Osteocyte (in vitro differentiated cells): ENCODE data around the gene CYTH1. TPM values are rescaled to one million over a fixed set of nuclear protein-coding genes. Genes with fewer than 3 reads are reported as not detected.

Source experiments
- DNase-seq: peaks from one replicate; pipeline ENCODE4 v3.0.0; 2021; ENCODE audit warnings: mixed read lengths; ENCODE audit not compliant: unreplicated experiment; ENCODE audit errors: extremely low spot score
- H3K27ac Mint-ChIP-seq: one replicate; pipeline ENCODE4 v1.8.0; 2021; ENCODE audit warnings: mild to moderate bottlenecking, mixed read lengths; ENCODE audit not compliant: unreplicated experiment
- H3K27me3 Mint-ChIP-seq: one replicate; pipeline ENCODE4 v1.8.0; 2021; ENCODE audit warnings: mixed read lengths; ENCODE audit not compliant: unreplicated experiment
- H3K36me3 Mint-ChIP-seq: one replicate; pipeline ENCODE4 v1.8.0; 2021; ENCODE audit warnings: mixed read lengths; ENCODE audit not compliant: unreplicated experiment
- H3K4me1 Mint-ChIP-seq: one replicate; pipeline ENCODE4 v1.8.0; 2021; ENCODE audit warnings: mixed read lengths; ENCODE audit not compliant: unreplicated experiment
- H3K4me3 Mint-ChIP-seq: one replicate; pipeline ENCODE4 v1.8.0; 2021; ENCODE audit warnings: mild to moderate bottlenecking, moderate library complexity, mixed read lengths; ENCODE audit not compliant: unreplicated experiment
- H3K9me3 Mint-ChIP-seq: one replicate; pipeline ENCODE4 v1.8.0; 2021; ENCODE audit warnings: mixed read lengths; ENCODE audit not compliant: unreplicated experiment
- CTCF ChIP-seq: fragments of 200-600 bp; sonication (generic); IDR thresholded peaks from 2 replicates; pipeline ENCODE4 v1.5.0; 2021; ENCODE audit warnings: antibody characterized with exemption, mild to moderate bottlenecking, moderate library complexity
- total RNA-seq: library from RNA; stranded (reverse); gene quantifications from 2 replicates; pipeline ENCODE4 v1.2.1, GENCODE V29; 2021

Gene CYTH1
- total RNA-seq, 1 donor from 2014 or later, result 113 TPM

- Mint-ChIP-seq H3K9me3 (no peaks in the 10 kb centered on the region), H3K27ac (no peak overlapping the region), H3K4me3 (no peak overlapping the region), H3K36me3 (no peaks in the 10 kb centered on the region), H3K27me3 (no peaks in the 10 kb centered on the region), H3K4me1 (peaks cover 17% of the 10 kb centered on the region)
- DNase-seq, result no peak
- no peak for TF ChIP-seq CTCF
Measured at GRCh38 chr17:78729641-78730040, 52.4 kb downstream of the CYTH1 start.

GRCh38 chr17:78728495-78728894 lies 53.6 kb downstream of the CYTH1 start:
- H3K9me3 Mint-ChIP-seq, result no peaks in the 10 kb centered on the region
- DNase-seq, result no peak
- peaks cover 26% of the 10 kb centered on the region for H3K4me1 Mint-ChIP-seq
- TF ChIP-seq CTCF, result no peak
- H3K36me3 Mint-ChIP-seq, result no peaks in the 10 kb centered on the region
- no peaks in the 10 kb centered on the region for H3K27me3 Mint-ChIP-seq
- no peak overlapping the region for H3K4me3 Mint-ChIP-seq
- no peak overlapping the region for H3K27ac Mint-ChIP-seq

- Mint-ChIP-seq H3K27me3 (no peaks in the 10 kb centered on the region), H3K27ac (no peak overlapping the region), H3K36me3 (no peaks in the 10 kb centered on the region), H3K9me3 (no peaks in the 10 kb centered on the region), H3K4me3 (no peak overlapping the region), H3K4me1 (peaks cover 32% of the 10 kb centered on the region)
- DNase-seq, result no peak
- no peak for TF ChIP-seq CTCF
Measured at GRCh38 chr17:78727476-78728229, 54.4 kb downstream of the CYTH1 start.

- DNase-seq, result no peak
- no peak overlapping the region for H3K4me3 Mint-ChIP-seq
- H3K9me3 Mint-ChIP-seq, result no peaks in the 10 kb centered on the region
- H3K4me1 Mint-ChIP-seq, result peaks cover 38% of the 10 kb centered on the region
- no peaks in the 10 kb centered on the region for H3K27me3 Mint-ChIP-seq
- no peak overlapping the region for H3K27ac Mint-ChIP-seq
- H3K36me3 Mint-ChIP-seq, result no peaks in the 10 kb centered on the region
- no peak for TF ChIP-seq CTCF
Measured at GRCh38 chr17:78727057-78727456, 55.0 kb downstream of the CYTH1 start.

GRCh38 chr17:78726513-78726912 lies 55.6 kb downstream of the CYTH1 start:
- H3K27me3 Mint-ChIP-seq, result no peaks in the 10 kb centered on the region
- H3K9me3 Mint-ChIP-seq, result no peaks in the 10 kb centered on the region
- H3K27ac Mint-ChIP-seq, result no peak overlapping the region
- H3K4me3 Mint-ChIP-seq, result no peak overlapping the region
- H3K36me3 Mint-ChIP-seq, result no peaks in the 10 kb centered on the region
- peaks cover 43% of the 10 kb centered on the region for H3K4me1 Mint-ChIP-seq
- TF ChIP-seq CTCF, result no peak
- DNase-seq, result no peak
